CD4-positive, alpha-beta T cell treated with Interleukin-15 for 4 hours (primary cell): ENCODE data around the gene MARCHF10.
"Not testable (repeated sequence)": the region's sequence is repeated elsewhere in the genome, so short reads cannot be mapped to it uniquely, and the experiment has no call there.

ENCODE experiments used
- DNase-seq: peaks from one replicate; pipeline ENCODE4 v3.0.0-alpha.2; 2020; ENCODE audit warnings: low spot score

Gene MARCHF10

DNA sequence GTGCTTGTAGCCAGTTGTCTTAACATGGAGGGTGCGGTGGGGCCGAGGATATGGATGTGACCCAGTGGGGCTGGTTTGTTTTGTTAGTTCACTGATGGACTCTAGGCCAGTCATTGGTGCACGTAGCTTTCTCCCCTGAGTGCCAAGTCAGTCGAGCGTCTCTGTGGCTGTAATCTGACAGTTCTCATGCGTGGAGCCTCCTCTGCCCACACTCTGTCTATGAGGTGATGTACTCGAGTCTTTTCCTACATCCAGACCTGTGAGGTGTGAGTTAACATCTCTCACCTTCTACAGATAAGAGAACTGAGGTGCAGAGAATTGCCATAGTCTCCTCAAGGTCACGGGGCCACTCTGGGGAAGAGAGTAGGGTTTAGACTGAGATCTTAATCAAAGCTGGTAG is 90.2 kb downstream of the MARCHF10 start:
- no peak for DNase-seq

- no peak for DNase-seq
Measured at GRCh38 chr17:62717589-62717855, 90.6 kb downstream of the MARCHF10 start.

DNA sequence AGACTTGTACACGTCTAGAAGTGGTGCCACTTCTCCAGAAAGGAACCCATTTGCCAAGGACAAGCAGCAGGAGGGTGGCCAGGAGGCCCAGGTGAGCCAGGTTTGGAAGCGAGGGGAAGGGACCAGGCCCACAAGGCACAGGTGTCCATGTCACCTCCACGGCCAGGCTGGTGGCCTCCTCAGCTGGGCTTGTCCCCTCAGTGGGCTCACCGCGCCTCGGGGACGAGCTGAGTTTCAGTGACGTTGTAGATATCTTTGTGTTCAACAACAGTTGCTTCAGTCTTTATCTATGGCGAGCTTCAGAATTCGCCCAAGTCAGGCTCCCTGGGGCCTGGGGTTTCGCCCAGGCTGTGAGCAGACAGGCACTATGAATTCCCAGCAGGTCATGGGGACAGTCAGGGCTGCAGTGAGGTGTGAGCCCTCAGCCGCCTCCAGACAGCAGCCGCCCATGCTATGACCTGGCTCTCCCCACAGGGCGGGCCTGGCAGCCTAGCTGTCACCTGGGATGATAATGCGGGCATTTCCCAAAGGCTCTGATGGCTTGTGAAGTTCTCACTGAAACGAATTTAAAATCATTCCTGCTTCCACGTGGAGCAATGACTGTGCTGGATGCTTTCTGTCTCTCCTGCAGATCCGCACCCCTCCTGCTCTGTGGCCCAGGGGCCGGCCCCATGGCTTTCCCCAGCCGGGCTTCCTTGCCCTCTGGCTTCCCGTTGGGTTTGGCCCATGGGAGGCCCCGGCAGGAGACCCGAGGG is 91.1 kb downstream of the MARCHF10 start:
- no peak for DNase-seq

DNA sequence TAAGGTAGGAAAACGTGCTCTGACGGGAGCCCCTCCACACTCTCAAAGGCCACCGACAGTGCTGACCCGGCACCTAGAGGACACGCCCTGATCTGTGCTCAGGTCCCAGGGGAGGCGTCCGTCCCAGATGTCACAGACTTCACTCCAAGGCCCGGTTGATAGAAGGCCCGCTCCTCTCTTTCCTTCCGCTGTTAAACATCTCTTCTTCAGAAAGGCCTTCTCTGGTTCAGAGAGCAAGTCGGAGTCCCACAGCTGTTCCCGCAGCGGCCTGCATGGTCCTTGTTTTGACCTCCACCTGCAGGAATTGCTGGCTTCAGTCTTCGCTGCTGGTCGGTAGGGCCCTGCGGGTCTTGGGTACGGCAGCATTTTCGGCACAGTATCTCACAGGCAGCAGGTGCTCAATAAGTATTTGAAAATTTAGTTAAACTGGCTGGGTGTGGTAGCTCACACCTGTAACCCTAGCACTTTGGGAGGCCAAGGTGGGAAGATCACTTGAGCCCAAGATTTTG is 92.2 kb downstream of the MARCHF10 start:
- DNase-seq, result no peak

DNA sequence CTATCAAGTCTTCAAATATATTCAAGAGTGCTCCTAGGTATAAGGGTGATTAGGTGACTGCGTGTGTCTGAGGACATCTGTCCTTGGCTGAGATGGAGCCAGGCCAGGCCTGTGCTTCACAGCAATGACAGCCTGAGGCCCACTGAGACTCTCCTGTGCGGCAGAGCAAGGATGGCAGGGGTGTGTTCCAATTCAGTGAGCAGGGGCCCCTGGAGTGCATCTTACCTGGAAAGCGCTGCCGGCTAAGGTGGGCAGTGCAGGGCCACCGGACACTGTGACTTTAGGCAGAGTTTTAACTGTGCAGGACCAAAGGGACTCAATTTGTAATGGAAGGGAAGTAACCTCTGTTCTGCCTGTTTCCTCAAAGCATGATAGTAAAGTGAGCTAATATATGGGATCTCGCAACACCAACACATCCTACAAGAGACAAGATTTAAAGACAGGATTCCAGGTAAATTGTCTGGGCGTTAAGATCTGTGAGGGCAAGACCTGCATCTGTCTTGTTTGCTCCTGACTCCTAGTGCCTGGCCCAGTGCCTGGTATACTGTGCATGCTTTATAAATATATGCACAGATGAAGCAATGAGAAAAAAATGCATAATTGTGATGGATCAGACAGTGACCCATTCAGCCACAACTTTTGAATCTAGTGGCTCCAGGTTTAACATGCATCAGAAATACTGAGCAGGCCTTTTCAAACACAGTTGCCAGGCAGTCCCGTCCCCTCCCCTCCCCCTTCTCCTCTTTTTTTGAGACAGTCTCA is 93.9 kb downstream of the MARCHF10 start:
- DNase-seq, result no peak

DNA sequence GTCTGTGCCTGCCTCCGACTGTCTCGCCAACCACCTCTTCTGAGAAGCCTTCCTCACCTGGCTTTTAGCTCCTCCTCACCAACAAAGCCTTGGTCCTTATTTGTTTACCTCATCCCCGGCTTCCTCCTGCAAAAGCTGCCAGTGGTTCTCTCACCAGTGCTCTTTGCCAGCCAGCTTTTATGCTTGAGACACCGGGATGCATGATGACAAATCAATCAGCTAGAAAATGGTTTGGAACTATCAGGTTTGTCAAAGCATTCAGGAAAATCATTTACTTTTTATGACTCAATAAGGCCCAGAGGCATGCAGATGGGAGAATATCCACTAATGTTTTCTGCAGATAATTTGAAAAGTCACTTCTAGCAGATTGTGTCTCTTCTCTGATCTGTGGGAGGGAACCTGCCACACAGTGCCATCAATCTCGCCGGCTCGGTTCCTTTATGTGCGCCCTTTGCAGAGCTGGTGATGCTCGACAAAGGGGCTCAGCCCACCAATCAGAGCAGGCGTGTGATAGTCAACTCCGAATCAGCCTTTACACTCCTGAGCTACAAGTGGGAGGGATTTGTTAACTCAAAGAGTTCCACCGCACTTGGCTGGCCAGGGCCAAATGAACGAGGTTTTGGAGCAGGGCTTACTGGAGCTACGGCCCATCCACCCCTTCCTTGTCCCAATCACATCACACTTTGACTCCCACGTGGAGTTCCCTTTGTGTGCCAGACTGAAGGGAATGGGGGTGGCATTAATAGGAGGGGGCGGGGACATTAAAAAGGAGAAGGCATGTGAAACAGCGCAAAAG is 94.8 kb downstream of the MARCHF10 start:
- DNase-seq, result no peak

GRCh38 chr17:62712171-62712581 is 95.9 kb downstream of the MARCHF10 start:
- no peak for DNase-seq

DNA sequence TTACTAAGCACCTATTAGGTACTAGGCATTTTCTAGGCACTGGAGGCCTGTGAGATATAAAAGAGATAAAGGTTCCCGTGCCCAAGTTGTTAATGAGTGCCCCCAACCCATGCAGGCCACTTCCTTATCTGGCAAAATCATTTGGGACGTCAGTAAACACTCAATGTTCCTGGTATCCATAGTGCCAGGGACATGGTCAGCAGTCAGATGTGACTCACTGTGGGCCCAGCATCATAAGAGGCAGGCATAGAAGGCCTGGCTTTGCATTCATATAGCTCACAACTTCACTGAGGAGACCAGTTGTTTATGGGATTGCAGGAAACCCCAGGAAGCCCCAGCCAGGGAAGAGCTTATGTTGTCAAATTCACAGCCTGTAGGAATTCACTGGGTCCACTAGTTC is 99.5 kb downstream of the MARCHF10 start:
- DNase-seq, result no peak

GRCh38 chr17:62707425-62707739 is 100.7 kb downstream of the MARCHF10 start:
- no peak for DNase-seq

DNA sequence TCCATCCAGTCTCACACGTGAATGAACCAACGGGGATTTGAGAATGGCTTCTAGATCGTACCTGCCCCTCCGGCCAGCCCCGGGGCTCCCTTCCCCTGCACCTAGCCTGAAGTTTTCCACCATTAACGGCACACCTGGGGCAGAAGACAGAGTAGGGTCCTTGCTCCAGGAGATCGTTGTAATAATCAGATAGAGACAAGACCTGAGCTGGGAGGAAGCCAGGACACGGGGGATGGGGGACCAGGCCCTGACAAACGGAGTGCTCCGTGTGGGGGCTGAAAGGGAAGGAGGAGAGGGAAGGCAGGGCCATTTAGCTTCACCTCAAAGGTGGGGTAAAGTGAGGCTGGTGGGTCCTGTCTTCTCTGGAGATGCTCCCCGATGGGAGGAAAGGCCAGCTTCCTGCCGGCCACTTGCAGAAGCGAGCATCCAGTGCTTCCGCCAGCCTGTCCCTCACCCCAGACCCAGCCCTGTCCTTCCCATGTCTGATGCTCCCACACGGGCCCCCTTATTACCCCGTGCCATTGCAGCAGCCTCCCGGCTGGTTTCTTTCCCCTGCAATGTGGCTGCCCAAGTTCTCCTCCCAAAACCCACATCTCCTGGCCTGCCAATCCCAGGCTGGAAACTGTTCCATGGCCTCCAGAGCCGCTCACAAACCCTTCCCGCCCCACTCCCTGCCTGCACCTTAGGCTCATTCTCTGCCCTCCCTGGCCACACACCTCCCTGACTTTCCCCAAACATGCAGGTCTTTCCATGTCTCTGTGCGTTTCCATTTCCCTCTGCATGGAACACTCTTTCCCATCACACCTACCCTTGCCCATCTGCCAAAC is 101.3 kb downstream of the MARCHF10 start:
- DNase-seq, result no peak

- no peak for DNase-seq
Measured at GRCh38 chr17:62705778-62706597, 102.1 kb downstream of the MARCHF10 start.

- DNase-seq, result no peak
Measured at GRCh38 chr17:62705156-62705777, 102.8 kb downstream of the MARCHF10 start.

DNA sequence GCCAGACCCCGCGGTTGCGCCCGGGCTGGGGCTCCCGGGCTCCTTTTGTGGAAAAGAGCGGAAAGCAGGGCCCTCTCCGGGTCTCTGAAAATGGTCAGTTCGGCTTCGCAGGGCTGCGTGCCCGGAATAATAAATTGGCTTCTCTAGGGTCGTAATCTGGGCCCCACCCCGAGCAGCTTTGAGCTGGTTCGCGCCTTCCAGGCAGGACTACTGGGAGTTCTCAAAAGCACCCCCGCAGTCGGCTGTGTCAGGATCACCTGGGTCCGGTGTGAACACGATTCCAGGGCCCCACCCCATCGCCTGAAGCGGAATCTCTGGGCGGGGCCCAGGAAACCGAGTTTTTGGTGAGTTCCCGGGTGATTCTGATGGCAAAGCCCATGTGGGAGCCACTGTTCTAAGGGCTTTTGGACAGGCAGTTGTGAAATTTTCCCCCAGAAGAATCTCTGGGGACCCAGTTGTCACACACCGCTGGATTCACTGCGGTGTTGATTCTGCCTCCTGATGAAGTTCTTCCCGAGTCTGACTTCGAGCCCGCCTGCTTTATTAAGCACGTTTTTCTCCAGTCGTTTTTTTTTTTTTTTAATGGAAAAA is 103.6 kb downstream of the MARCHF10 start:
- DNase-seq, result no peak

DNA sequence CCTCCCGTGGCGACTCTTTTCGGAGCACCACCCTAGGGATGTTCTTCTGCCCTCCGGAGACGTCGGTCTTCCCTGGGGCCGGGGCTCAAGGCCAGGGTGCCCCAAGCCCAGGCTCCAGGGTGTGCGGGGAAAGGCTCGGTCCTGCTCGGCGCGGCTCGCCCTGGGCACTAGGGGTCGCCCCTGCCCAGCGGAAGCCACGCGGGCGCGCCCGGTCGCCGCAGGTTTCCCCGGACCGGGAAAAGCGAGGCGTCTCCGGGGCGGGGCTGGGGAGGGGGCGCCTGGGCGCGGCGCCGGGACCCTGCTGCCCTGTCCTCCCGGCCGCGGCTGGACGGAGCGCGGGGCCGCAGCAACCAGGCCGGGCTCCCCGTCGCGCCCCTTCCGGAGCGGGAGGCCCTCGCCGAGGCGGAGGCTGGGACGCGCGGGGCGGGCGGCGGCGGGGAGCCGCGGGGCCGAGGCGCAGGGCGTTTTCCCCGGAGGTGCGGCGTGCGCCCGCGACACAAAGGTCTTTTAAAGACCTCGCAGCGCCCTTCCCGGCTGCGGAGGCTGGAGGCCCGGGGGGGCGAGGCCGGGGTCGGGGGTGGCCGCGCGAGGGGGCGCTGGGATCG is 104.2 kb downstream of the MARCHF10 start:
- peak; percentile 72 for DNase-seq

- peak; percentile 4 for DNase-seq
Measured at GRCh38 chr17:62703261-62703775, 104.8 kb downstream of the MARCHF10 start.

GRCh38 chr17:62702746-62703260 is 105.3 kb downstream of the MARCHF10 start:
- no peak for DNase-seq

- no peak for DNase-seq
Measured at GRCh38 chr17:62701706-62702085, 106.4 kb downstream of the MARCHF10 start.

DNA sequence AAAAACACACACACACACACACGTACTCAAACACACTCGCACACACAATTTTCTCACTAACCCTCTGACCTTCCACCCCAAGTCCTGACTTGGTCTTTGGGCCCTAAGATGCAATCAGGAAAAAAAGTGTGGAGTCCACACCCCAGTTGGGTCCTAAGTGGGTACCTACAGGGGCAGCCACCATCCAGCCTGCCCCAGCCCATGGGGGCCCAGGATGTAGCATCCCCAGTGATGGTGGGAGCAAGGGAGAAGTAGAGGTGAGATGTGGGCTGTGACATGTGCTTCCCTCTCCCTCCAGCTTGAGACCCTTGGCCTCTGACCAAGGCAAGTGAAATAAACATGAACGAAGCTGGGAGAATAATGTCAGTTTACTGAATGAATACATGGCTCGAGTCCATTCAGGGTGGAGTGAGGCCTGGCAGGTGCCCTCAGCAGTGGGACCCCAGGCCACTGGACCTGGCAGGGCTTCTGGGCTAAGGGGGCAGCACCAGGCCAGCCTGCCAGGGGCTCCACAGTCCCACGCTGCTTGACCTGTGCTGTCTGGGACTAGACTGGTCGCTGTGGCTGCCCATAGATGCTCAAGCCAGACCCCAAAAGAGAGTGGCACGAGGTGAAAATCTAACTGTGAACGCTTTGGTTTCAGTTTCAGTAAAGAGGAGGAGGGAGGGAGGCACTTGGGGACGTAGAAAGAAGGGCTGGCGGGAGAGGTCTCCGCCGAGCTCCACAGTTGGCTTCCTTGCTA is 107.0 kb downstream of the MARCHF10 start:
- no peak for DNase-seq

DNA sequence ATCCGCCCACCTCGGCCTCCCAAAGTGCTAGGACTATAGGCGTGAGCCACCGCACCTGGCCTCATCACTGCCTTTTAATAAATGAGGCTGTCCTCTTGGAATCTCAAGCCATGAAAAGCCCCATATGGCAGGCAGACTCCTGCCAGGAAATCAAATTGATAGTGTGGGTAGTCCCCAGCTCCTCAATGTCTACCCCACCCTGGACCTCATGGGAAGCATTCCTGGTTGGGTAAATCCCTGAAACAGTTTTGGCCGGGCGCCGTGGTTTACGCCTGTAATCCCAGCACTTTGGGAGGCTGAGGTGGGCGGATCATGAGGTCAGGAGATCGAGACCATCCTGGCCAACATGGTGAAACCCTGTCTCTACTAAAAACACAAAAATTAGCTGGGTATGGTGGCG is 109.7 kb downstream of the MARCHF10 start:
- DNase-seq, result not testable (repeated sequence)
